ENCODE data around the gene KIF5C. TPM values are rescaled to one million over a fixed set of nuclear protein-coding genes. Genes with fewer than 3 reads are reported as not detected.

KIF5C gene
- total RNA-seq, 1 donor from 2014 or later: 24.3 TPM

GRCh38 chr2:148984449-148984848, 109.4 kb downstream of the KIF5C start:
- FAIRE-seq: no peak

DNA sequence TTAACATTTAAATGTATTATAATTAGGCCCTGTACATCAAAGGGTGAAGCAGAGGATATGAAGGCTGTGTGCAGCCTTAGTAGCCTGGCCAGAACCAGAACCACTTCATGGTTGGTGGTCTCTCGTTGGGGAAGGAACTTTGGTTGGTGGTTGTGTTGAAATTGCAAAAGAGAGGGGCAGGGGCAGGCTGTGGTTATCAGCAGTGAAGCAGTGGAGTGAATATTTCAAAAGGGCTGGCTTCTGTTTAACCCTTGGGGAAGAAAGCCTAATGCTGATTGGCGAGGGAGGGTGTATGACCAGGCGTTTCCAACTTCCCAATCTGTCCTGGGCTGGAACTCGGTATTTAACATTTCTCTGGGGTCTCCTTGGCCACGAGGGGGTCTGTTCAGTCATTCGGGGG, 112.3 kb downstream of the KIF5C start:
- H4K20me1 ChIP-seq (ENCODE audit: insufficient read depth, low read length): no peaks in the 10 kb centered on the region
- H3K9ac ChIP-seq (ENCODE audit: low read length): no peak overlapping the region
- Mint-ChIP-seq H3K9me3 (ENCODE audit: unreplicated experiment) (no peaks in the 10 kb centered on the region), H3K27me3 (ENCODE audit: low read depth, unreplicated experiment) (no peaks in the 10 kb centered on the region), H3K4me3 (ENCODE audit: unreplicated experiment) (no peak overlapping the region), H3K27ac (ENCODE audit: unreplicated experiment) (no peak overlapping the region), H3K36me3 (ENCODE audit: low read depth, unreplicated experiment) (peaks cover 8% of the 10 kb centered on the region), H3K4me1 (ENCODE audit: low read depth, unreplicated experiment) (no peaks in the 10 kb centered on the region)
- no peak overlapping the region for H3K4me2 ChIP-seq (ENCODE audit: low read length)
- no peaks in the 10 kb centered on the region for H3K9me3 ChIP-seq (ENCODE audit: insufficient read depth, low read depth, low read length)
- H3K27ac ChIP-seq (ENCODE audit: low read depth, low read length): no peak overlapping the region
- H3K4me1 ChIP-seq (ENCODE audit: insufficient read depth, low read length): no peaks in the 10 kb centered on the region
- H3K79me2 ChIP-seq (ENCODE audit: insufficient read depth, low read length): no peaks in the 10 kb centered on the region
- no peak for DNase-seq (ENCODE audit: low read depth)
- no peak overlapping the region for H3K4me3 ChIP-seq (ENCODE audit: insufficient read depth, low read depth, low read length)
- no peak for TF ChIP-seq CTCF (IDR thresholded peaks at IDR 0.05; ENCODE audit: insufficient read depth, low read depth, low read length)
- TF ChIP-seq EZH2 (IDR thresholded peaks at IDR 0.05; ENCODE audit: insufficient read depth, low read length): no peak
- no peak overlapping the region for H2AFZ ChIP-seq (ENCODE audit: low read depth, low read length)
- no peaks in the 10 kb centered on the region for H3K36me3 ChIP-seq (ENCODE audit: insufficient read depth, low read length)
- no peak for FAIRE-seq
- H3K27me3 ChIP-seq (ENCODE audit: insufficient read depth, low read length): no peaks in the 10 kb centered on the region

More at GRCh38 chr2:148984449-148984848, 109.4 kb downstream of the KIF5C start:
- no peak overlapping the region for H3K9ac ChIP-seq (ENCODE audit: low read length)
- no peak overlapping the region for H3K4me3 ChIP-seq (ENCODE audit: insufficient read depth, low read depth, low read length)
- Mint-ChIP-seq H3K4me3 (ENCODE audit: unreplicated experiment) (no peak overlapping the region), H3K36me3 (ENCODE audit: low read depth, unreplicated experiment) (peaks cover 14% of the 10 kb centered on the region), H3K9me3 (ENCODE audit: unreplicated experiment) (no peaks in the 10 kb centered on the region), H3K27ac (ENCODE audit: unreplicated experiment) (no peak overlapping the region), H3K27me3 (ENCODE audit: low read depth, unreplicated experiment) (no peaks in the 10 kb centered on the region), H3K4me1 (ENCODE audit: low read depth, unreplicated experiment) (no peaks in the 10 kb centered on the region)
- no peak overlapping the region for H3K4me2 ChIP-seq (ENCODE audit: low read length)
- H2AFZ ChIP-seq (ENCODE audit: low read depth, low read length): no peak overlapping the region
- no peaks in the 10 kb centered on the region for H3K27me3 ChIP-seq (ENCODE audit: insufficient read depth, low read length)
- H3K36me3 ChIP-seq (ENCODE audit: insufficient read depth, low read length): no peaks in the 10 kb centered on the region
- no peaks in the 10 kb centered on the region for H3K9me3 ChIP-seq (ENCODE audit: insufficient read depth, low read depth, low read length)
- H3K27ac ChIP-seq (ENCODE audit: low read depth, low read length): no peak overlapping the region
- H4K20me1 ChIP-seq (ENCODE audit: insufficient read depth, low read length): no peaks in the 10 kb centered on the region
- H3K4me1 ChIP-seq (ENCODE audit: insufficient read depth, low read length): no peaks in the 10 kb centered on the region
- no peaks in the 10 kb centered on the region for H3K79me2 ChIP-seq (ENCODE audit: insufficient read depth, low read length)
- DNase-seq (ENCODE audit: low read depth): no peak
- TF ChIP-seq CTCF (IDR thresholded peaks at IDR 0.05; ENCODE audit: insufficient read depth, low read depth, low read length): no peak
- no peak for TF ChIP-seq EZH2 (IDR thresholded peaks at IDR 0.05; ENCODE audit: insufficient read depth, low read length)

- Histone ChIP-seq H3K36me3 (ENCODE audit: insufficient read depth, low read length) (no peaks in the 10 kb centered on the region), H3K79me2 (ENCODE audit: insufficient read depth, low read length) (no peaks in the 10 kb centered on the region), H3K4me3 (ENCODE audit: insufficient read depth, low read depth, low read length) (no peak overlapping the region), H3K9me3 (ENCODE audit: insufficient read depth, low read depth, low read length) (no peaks in the 10 kb centered on the region), H3K4me1 (ENCODE audit: insufficient read depth, low read length) (no peaks in the 10 kb centered on the region), H3K27ac (ENCODE audit: low read depth, low read length) (no peak overlapping the region), H3K27me3 (ENCODE audit: insufficient read depth, low read length) (no peaks in the 10 kb centered on the region), H3K4me2 (ENCODE audit: low read length) (no peak overlapping the region), H4K20me1 (ENCODE audit: insufficient read depth, low read length) (no peaks in the 10 kb centered on the region), H2AFZ (ENCODE audit: low read depth, low read length) (no peak overlapping the region), H3K9ac (ENCODE audit: low read length) (no peak overlapping the region)
- Mint-ChIP-seq H3K36me3 (ENCODE audit: low read depth, unreplicated experiment) (peaks cover 6% of the 10 kb centered on the region), H3K4me1 (ENCODE audit: low read depth, unreplicated experiment) (no peaks in the 10 kb centered on the region), H3K27me3 (ENCODE audit: low read depth, unreplicated experiment) (no peaks in the 10 kb centered on the region), H3K4me3 (ENCODE audit: unreplicated experiment) (no peak overlapping the region), H3K27ac (ENCODE audit: unreplicated experiment) (no peak overlapping the region), H3K9me3 (ENCODE audit: unreplicated experiment) (no peaks in the 10 kb centered on the region)
- DNase-seq (ENCODE audit: low read depth): no peak
- TF ChIP-seq CTCF (IDR thresholded peaks at IDR 0.05; ENCODE audit: insufficient read depth, low read depth, low read length) (no peak), EZH2 (IDR thresholded peaks at IDR 0.05; ENCODE audit: insufficient read depth, low read length) (no peak)
- FAIRE-seq: no peak
These were observed 113.3 kb downstream of the KIF5C start for GRCh38 chr2:148988337-148988736.

Data from astrocyte (in vitro differentiated cells and primary cell).